PC-3 (cell line): ENCODE data around the gene TM9SF1.

ENCODE experiments used
- CTCF ChIP-seq: fragments of 300-600 bp; sonication (generic); conservative IDR thresholded peaks from 2 replicates; pipeline ENCODE4 v1.5.1; 2017; ENCODE audit warnings: antibody characterized with exemption, low read depth, mild to moderate bottlenecking, low read length
- EZH2 ChIP-seq: fragments of 300-600 bp; sonication (generic); IDR thresholded peaks from one replicate; pipeline ENCODE4 v1.6.1; 2017; ENCODE audit warnings: antibody characterized with exemption, mild to moderate bottlenecking, low read length; ENCODE audit not compliant: unreplicated experiment
- EZH2phosphoT487 ChIP-seq: fragments of 300-600 bp; sonication (generic); IDR thresholded peaks from 2 replicates; pipeline ENCODE4 v1.6.1; 2018; ENCODE audit warnings: mild to moderate bottlenecking, antibody characterized with exemption, low read length, borderline replicate concordance

- TF ChIP-seq CTCF (no peak), EZH2 (no peak), EZH2phosphoT487 (no peak)
These were observed 54.0 kb downstream of the TM9SF1 start, which contains the start of gene EMC9 for GRCh38 chr14:24141097-24141880.
